C4-2B (cell line): ENCODE measurements around the gene ZFP69B.

Experiments
- H3K27ac ChIP-seq: fragments of 450-650 bp; 2 replicates; pipeline ENCODE4 v1.5.1; 2017
- ZFX ChIP-seq: fragments of 450-650 bp; IDR thresholded peaks from 2 replicates; pipeline ENCODE4 v1.6.1; 2017
- TF ChIP-seq, protein P1 (sequence below): fragments of 450-650 bp; conservative IDR thresholded peaks from 2 replicates; pipeline ENCODE4 v1.5.1; 2017; ENCODE audit warnings: mild to moderate bottlenecking

The ZFP69B gene

DNA sequence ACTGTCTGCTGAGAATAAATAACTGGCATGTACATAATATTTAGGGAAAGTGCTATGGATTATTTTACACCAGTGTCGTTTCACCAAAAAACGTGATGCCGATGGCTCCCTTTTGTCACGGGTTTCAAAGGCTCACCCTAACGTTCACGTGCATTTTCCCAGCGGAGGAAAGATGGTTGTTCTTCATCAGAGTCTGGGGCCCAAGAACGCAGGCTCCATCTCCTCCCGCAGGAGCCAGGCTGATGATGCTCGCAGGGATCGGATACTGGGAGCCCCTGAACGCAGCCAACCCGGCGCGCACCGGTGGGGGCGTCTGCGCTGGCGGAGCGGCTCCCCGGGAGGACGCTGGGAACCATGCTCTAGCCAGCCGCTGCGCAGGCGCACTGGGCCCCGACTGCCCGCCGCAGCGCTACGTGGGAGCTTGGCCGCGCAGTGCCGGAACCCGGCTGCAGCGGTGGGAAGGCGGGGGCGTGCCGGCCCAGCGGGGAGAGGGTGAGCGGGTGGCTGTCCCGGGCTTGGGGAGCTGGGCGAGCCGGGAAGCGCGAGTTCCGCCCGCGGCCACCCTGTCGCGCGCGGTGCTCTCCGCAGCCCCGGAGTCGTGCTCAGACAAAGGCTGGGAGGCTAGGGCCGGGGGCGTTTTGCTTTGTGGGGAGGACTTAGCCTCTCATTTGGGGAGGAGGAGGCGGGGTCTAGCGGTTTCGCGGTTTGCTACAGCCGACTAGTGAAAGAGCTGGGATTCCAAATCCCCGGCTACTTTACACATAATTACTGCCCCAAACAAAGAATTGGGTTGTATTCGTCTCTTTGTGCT lies at the start of gene ZFP69B:
TSS of gene ZFP69B (plus strand) at position 793 of the 811 bp plus-strand sequence. CDS start 486 bp downstream, outside the sequence.
- H3K27ac ChIP-seq, result peak within 1 kb of the TSS; percentile 71
- peak; percentile 25; the same call in 1 of the 2 replicates for TF ChIP-seq ZFX
- TF ChIP-seq, protein P1, sequence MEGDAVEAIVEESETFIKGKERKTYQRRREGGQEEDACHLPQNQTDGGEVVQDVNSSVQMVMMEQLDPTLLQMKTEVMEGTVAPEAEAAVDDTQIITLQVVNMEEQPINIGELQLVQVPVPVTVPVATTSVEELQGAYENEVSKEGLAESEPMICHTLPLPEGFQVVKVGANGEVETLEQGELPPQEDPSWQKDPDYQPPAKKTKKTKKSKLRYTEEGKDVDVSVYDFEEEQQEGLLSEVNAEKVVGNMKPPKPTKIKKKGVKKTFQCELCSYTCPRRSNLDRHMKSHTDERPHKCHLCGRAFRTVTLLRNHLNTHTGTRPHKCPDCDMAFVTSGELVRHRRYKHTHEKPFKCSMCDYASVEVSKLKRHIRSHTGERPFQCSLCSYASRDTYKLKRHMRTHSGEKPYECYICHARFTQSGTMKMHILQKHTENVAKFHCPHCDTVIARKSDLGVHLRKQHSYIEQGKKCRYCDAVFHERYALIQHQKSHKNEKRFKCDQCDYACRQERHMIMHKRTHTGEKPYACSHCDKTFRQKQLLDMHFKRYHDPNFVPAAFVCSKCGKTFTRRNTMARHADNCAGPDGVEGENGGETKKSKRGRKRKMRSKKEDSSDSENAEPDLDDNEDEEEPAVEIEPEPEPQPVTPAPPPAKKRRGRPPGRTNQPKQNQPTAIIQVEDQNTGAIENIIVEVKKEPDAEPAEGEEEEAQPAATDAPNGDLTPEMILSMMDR, result peak; percentile 20

DNA sequence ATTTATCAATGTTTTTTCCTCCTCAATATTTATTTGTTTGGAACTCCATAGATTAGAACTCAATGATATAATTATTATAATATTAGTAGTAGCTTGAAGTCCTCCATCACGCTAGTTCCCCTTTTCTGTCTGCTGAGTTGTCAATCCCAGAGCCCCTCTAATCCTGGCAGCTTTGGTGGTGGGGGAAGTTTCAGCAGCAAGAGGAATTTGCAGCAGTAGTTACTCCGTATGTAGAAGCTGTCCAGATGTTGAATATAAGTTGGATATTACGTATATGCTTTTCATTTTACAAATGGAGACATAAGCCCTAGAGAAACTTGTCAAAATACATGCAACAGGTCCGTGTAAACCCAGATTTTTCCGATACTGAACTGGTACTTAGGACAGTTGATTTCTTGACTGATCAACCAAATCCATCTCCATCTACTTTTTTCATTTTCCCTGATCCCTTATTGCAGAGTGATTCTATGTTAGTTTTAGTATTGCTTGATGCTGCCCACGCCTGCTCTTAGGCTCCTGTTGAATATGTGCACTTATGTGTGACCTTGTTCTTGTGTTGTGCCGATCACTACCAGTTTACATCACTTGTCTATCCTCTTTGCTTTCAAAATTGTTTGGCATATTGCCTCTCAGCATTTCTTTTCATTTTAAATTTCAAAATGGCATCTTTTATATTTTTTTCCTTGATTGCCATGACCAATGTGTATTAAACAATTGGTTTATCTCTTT lies 48.6 kb upstream of the ZFP69B start:
- no peak overlapping the region for H3K27ac ChIP-seq
- TF ChIP-seq, protein P1, result no peak
- no peak for TF ChIP-seq ZFX

DNA sequence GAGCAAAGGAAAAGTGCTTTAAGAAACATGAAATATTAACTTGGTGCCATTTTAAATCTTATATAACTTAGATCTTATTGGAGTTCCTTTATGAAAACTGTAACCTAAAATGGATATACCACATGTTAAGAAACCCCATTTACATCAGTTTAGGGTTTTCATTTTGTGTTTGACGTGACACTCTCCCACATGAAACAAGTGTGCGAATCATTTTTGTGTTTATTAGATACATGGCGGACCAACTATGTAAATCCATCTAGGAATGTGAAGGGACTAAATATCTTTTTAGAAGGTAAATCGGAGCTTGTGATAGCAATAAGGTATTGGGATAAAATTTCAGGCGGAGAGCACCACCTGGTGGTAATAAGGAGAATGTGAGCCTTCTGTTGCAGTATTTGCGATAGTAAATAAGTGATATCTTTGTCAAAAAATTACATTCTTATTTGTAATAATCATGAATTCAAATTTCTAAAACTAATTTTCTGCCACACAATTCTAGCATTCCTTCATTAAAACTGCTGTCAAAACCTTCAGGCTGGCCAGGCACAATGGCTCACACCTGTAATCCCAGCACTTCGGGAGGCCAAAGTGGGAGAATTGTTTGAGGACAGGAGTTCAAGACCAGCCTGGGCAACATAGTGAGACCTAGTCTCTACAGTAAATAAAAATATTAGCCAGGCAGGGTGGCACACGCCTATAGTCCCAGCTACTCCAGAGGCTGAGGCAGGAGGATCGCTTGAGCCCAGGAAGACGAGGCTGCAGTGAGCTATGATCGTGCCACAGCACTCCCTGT lies 45.4 kb upstream of the ZFP69B start:
- TF ChIP-seq ZFX, result no peak
- TF ChIP-seq, protein P1, result peak; percentile 93
- no peak overlapping the region for H3K27ac ChIP-seq

DNA sequence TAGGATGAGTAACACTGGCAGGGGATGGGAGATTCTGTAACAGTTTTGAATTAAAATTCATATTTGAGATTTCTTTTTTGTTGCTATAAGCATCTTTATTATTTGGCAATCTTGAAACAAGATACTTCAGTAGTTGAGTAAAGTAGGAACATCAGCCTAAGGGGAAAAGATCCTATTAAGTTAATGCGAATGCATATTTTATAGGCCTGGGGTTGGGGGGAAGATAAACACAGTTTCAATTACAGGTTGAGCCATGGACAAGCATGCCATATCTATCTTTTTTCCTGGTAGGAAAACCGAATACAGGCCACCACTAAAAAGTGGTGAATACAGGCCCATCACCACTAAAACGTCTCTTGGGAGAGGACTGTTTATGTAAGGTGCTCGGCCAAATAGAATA lies 44.5 kb upstream of the ZFP69B start:
- TF ChIP-seq ZFX, result no peak
- TF ChIP-seq, protein P1, result no peak
- no peak overlapping the region for H3K27ac ChIP-seq

DNA sequence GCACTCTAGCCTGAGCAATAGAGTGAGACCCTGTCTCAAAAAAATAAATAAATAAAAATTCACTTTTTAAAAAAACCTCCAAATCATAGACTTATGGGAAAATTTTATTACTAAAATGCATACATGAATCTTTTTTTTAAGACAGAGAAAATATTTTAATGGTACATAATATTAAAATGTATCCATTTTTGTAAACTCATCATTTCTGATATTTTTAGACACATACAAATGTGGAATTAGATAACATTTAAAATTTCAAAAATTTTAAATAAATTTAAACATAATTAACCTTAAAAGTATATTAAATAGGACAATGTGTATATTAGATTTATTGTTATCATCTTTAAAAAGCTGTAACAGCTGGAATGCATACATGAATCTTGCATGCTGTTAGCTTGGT lies 42.8 kb upstream of the ZFP69B start:
- no peak overlapping the region for H3K27ac ChIP-seq
- TF ChIP-seq ZFX, result no peak
- TF ChIP-seq, protein P1, result no peak

DNA sequence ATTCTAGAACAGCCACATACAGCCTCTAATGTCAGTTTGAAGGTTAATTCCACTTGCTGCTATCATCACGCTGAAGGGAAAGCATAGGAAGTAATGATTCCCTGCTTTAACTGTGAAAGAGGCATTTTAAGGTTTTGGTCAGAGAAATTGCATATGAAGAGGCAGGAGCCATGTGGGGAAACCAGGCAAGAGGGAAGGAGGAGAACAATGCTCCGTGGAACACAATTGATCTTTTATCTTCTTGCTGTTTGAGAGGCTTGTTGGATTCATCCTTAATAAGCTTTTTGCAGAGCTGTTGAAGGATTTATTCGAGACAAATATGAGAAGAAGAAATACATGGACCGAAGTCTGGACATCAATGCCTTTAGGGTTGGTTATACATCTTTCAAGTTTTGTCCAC lies 40.8 kb upstream of the ZFP69B start:
- no peak overlapping the region for H3K27ac ChIP-seq
- TF ChIP-seq, protein P1, result no peak
- no peak for TF ChIP-seq ZFX
